GOT3 (cell line): Measurements from ENCODE around the gene ZIK1.
A peak's percentile ranks its signal among the peaks of the same experiment; 100 is the strongest.

ENCODE experiments used
- DNase-seq: peaks from one replicate; lab custom pipeline; 2025; ENCODE audit warnings: mixed read lengths; lab: John Stamatoyannopoulos, UW

ZIK1 gene

GRCh38 chr19:57583521-57584416 lies at the start of gene ZIK1:
Gene ZIK1, plus strand, starts transcription at chr19:57584145. Its CDS starts 212 bp downstream, at chr19:57584357.
- no peak for DNase-seq

DNA sequence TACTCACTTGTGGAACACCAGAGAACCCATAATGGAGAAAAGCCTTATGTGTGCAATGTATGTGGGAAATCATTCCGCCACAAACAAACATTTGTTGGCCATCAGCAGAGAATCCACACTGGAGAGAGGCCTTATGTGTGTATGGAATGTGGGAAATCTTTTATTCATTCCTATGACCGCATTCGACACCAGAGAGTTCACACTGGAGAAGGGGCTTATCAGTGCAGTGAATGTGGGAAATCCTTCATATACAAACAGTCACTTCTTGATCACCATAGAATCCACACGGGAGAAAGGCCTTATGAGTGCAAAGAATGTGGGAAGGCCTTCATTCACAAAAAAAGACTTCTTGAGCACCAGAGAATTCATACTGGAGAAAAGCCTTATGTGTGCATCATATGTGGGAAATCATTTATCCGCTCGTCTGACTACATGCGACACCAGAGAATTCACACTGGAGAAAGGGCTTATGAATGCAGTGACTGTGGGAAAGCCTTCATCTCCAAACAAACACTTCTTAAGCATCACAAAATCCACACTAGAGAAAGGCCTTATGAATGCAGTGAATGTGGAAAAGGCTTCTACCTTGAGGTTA lies 45.9 kb upstream of the ZIK1 start:
- DNase-seq, result no peak

DNA sequence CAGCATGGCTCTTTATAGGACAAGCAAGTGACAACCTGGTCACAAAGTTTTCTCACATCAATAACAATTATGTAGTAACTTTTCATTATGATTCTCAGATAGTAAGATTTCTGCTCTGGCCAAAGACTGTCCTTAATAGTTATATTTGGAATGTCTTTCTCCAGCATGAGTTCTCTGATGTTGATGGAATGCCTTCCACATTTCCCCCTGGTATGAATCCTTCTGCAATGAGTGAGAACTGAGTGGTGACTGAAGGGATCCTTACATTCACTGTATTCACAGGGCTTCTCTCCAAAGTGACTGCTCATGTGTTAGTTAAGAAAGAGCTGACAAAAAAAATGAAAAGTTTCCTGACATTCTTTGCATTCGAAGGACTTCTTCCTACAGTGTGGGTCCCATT lies 37.4 kb upstream of the ZIK1 start:
- no peak for DNase-seq

DNA sequence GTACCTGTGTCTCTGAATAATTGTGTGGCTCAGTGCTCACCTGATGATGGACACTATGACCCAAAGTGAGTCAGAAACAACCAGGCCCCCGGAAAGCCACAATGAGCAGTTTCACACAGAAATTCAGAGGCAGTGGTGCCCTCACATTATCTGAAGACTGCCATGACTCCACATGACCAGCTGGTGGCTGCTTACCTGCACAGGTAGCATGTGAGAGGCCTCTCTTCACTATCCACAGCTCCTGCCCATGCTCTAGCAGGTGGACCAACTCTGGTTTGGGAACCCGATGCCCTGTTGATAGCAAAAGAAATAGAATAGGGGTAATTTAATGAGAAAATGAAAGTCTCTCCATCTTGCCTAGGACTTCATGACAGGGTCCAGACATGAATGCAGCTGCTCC lies 31.5 kb upstream of the ZIK1 start:
- no peak for DNase-seq

GRCh38 chr19:57557659-57558058 lies 26.3 kb upstream of the ZIK1 start:
- no peak for DNase-seq

DNA sequence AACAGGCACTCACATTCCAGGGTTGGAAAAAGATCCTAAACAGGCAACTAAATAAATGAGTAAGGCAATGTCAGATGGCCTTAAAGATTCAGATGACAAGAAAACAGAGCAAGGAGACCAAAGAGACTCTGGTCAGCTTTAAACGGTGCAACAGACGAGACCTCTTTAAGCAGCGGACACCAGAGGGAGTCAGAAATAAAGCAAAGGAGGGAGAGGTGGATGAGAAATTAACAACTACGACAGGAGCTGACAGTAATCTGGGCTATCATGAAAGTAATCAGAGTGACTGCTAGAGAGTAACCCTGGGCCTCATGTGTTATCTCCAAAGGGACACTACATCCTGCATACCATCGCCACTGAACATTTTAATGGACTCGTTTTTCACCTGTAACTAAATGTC lies 25.4 kb upstream of the ZIK1 start:
- DNase-seq, result no peak

GRCh38 chr19:57559008-57559403 lies 24.9 kb upstream of the ZIK1 start:
- no peak for DNase-seq

GRCh38 chr19:57559404-57560025 lies 24.4 kb upstream of the ZIK1 start, which contains the start of gene ZNF550:
Gene ZNF550, minus strand, starts transcription at chr19:57559863. Its CDS starts 181 bp downstream, at chr19:57559682.
- DNase-seq, result peak; percentile 44

DNA sequence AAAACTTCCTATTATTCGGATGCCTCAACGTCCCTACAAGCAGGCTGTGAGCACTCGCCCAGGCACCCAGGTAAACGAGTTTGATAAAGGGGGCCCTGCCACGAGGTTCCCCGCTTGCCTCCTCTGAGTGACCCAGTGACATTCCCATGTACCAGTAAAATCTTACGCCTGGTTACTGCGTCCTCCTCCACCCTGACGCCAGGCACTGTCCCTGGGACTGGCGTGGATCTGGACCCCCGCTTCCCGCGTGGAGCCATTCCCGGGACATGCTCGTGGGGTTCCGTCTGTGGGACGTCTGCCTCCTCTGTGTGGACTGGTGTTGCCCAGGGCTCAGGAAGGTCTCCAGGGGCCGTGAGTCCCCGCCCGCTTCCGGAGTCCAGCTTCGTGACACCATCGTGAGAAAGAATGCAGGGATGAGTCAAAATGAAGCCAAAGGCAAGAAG lies 23.9 kb upstream of the ZIK1 start:
- DNase-seq, result no peak

GRCh38 chr19:57563547-57563946 lies 20.4 kb upstream of the ZIK1 start:
- no peak for DNase-seq

- DNase-seq, result no peak
These were observed 17.3 kb upstream of the ZIK1 start for GRCh38 chr19:57566396-57567265.

- DNase-seq, result no peak
These were observed 13.2 kb upstream of the ZIK1 start for GRCh38 chr19:57570707-57571106.

DNA sequence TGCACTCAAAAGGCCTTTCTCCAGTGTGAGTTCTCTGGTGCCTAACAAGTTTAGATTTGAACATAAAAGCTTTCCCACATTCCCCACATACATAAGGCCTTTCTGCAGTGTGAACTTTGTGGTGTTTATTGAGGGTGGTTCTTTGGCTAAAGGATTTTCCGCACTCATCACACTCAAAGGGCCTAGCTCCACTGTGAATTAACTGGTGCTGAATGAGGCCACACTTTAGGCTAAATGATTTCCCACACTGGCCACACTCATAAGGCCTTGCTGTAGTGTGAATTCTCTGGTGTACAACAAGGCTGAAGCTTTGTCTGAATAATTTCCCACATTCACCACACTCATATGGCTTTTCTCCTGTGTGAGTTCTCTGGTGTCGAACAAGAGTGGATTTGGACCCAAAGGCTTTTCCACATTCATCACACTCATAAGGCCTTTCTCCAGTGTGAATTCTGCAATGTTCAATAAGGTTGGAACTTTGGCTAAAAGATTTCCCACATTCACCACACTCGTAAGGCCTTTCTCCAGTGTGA lies 11.5 kb upstream of the ZIK1 start:
- no peak for DNase-seq

DNA sequence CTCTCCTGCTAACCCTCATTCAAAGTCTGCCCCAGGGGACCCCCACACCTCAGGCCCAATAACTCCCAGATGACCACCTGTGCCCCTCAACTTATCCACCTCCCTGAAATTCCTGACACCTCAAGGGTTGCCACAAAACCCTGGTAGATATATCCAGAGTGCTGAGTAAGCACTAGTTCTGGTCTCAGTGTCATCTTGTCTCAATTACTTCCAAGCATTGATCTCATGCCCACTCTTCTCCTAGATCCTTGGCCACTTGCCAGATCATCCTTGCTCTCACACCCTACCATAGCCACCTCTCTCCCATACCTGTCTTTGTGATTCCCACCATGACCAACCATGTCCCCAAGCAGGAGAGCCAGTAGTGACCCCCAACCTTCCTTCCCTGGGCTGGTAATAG lies 7.3 kb upstream of the ZIK1 start:
- no peak for DNase-seq

- DNase-seq, result peak; percentile 68
These were observed 5.3 kb upstream of the ZIK1 start, which contains the start of gene ZNF416 for GRCh38 chr19:57578487-57579205. Gene ZNF416, minus strand, starts transcription at chr19:57578911. Its CDS starts 207 bp downstream, at chr19:57578704.

DNA sequence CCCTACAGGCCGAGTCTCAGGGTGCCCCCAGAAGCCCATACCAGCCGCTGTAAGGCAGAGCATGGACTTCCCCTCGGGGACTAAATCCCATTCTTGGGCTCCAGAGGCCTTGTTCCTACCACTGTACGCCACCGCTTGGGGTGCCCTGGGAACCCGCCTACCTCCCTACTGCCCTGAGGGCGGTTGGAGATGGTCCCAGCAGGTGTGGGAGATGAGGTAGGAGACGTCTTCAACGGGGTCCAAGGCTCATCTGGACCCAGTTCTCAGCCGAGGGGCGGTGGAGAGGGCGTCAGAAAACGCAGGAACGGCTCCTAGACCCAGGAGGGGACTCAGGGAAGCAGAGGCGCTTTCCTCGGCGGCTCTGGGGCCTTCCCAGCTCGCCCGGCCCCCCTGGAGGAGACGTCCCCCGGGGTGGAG lies 833 bp upstream of the ZIK1 start:
- no peak for DNase-seq

- DNase-seq, result no peak
These were observed 3.6 kb downstream of the ZIK1 start for GRCh38 chr19:57587529-57587928.

GRCh38 chr19:57599377-57599760 lies 15.4 kb downstream of the ZIK1 start:
- no peak for DNase-seq

- peak; percentile 24 for DNase-seq
These were observed 15.9 kb downstream of the ZIK1 start, which contains the start of gene ZNF530 for GRCh38 chr19:57599761-57600383. Gene ZNF530, plus strand, starts transcription at chr19:57599885. Its CDS starts 4,461 bp downstream, at chr19:57604346.

- DNase-seq, result no peak
These were observed 23.0 kb downstream of the ZIK1 start for GRCh38 chr19:57606931-57607330.
